Measurements from ENCODE around the gene GSTO2.
"Not testable (repeated sequence)": the region's sequence is repeated elsewhere in the genome, so short reads cannot be mapped to it uniquely, and the experiment has no call there.

GRCh38 chr10:104248931-104249330 is 20.1 kb upstream of the GSTO2 start:
- TF ChIP-seq, protein P1, sequence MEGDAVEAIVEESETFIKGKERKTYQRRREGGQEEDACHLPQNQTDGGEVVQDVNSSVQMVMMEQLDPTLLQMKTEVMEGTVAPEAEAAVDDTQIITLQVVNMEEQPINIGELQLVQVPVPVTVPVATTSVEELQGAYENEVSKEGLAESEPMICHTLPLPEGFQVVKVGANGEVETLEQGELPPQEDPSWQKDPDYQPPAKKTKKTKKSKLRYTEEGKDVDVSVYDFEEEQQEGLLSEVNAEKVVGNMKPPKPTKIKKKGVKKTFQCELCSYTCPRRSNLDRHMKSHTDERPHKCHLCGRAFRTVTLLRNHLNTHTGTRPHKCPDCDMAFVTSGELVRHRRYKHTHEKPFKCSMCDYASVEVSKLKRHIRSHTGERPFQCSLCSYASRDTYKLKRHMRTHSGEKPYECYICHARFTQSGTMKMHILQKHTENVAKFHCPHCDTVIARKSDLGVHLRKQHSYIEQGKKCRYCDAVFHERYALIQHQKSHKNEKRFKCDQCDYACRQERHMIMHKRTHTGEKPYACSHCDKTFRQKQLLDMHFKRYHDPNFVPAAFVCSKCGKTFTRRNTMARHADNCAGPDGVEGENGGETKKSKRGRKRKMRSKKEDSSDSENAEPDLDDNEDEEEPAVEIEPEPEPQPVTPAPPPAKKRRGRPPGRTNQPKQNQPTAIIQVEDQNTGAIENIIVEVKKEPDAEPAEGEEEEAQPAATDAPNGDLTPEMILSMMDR (conservative IDR thresholded peaks at IDR 0.05 in 1 of 2, IDR thresholded peaks at IDR 0.05 in 1 of 2; ENCODE audit: extremely low read depth in 1 of 2, insufficient read depth in 1 of 2, low read depth in 1 of 2, low read length in 2 of 2), result not testable (repeated sequence)
- not testable (repeated sequence) for TF ChIP-seq EZH2 (IDR thresholded peaks at IDR 0.05; ENCODE audit: borderline replicate concordance, low read length)
